ENCODE results near the gene PARD3.

GRCh38 chr10:34689053-34689452 is 126.0 kb downstream of the PARD3 start:
- TF ChIP-seq EZH2phosphoT487 (IDR thresholded peaks at IDR 0.05; ENCODE audit: insufficient read depth, low read depth): no peak
- no peak for TF ChIP-seq EZH2 (IDR thresholded peaks at IDR 0.05; ENCODE audit: insufficient read depth, poor library complexity, severe bottlenecking)
